Measurements from ENCODE around the gene UCN.

DNA sequence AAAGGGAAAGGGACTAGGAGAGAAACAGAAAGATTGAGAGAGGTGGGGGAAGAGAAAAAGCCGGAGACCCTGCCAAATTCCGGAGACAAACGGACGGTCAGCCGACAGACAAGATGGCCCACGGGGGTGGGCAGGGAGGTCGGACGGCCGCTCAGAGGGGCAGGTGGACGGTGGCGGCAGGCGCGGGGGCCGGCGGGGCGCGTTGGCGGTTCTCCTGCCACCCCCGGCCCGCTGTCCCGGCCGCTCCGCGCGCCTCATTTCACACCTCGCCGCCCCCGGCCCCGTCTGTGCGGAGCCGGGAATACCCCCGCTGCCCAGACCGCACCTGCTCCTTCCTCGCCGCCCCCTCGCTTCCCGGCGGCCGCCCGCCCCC, 46.3 kb downstream of the UCN start:
- no peak for TF ChIP-seq CTCF (conservative IDR thresholded peaks at IDR 0.05)
- no peak for TF ChIP-seq EZH2 (IDR thresholded peaks at IDR 0.05; ENCODE audit: low read depth)

Measured in PC-9 (cell line).